ENCODE results near the gene HENMT1. TPM values are rescaled to one million over a fixed set of nuclear protein-coding genes. Genes with fewer than 3 reads are reported as not detected.

Gene HENMT1
- 1 to 10 TPM; 3.4 to 7.9 TPM for total RNA-seq

DNA sequence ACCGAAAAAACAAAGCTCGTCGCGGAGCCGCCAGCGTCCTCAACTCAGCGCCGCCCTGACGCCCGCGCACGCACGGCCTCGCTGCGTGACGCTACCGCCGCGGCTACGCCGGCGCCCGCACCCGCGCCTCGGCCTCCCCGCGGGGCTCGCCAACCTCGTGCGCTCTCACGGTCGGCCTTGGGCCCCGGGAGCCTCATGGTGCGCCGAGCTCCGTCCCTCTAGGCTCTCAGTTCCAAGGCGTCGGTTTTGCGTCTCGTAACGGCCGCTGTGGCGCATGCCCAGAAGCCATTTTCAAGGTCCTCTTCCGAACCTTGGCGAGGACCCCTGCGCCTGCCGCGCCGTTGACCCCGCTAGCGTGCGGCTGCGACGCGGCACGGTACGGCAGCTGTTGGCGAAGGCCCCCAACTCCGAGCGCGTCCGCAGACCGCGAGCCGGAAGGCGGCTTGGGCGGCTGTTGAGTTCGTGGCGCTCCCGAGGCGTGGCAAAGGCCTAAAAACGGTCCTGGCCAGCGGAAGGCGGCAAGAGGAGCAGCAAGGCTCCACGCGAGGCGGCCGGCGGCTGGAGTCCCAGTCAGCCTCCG lies at the start of gene HENMT1:
TSS of gene HENMT1 (minus strand) at position 64 of the 580 bp plus-strand sequence. CDS start 1,209 bp downstream, outside the sequence.
- Histone ChIP-seq H3K9me3 (no peaks in the 10 kb centered on the region), H3K27ac (peak within 1 kb of the TSS; percentile 94 to 95), H3K36me3 (no peaks in the 10 kb centered on the region), H3K4me3 (peak within 1 kb of the TSS; percentile 95), H3K27me3 (replicated peaks; ENCODE audit: insufficient read depth) (no peaks in the 10 kb centered on the region), H3K4me1 (ENCODE audit: control insufficient read depth in 1 of 2, low read depth in 2 of 2) (peaks cover 0 to 6% of the 10 kb centered on the region in 2 donors)
- peak; percentile 58 for ATAC-seq (ENCODE audit: insufficient number of reproducible peaks, low FRiP score, low read depth)
- no peak for DNase-seq (ENCODE audit: low spot score)
- TF ChIP-seq, protein P1, sequence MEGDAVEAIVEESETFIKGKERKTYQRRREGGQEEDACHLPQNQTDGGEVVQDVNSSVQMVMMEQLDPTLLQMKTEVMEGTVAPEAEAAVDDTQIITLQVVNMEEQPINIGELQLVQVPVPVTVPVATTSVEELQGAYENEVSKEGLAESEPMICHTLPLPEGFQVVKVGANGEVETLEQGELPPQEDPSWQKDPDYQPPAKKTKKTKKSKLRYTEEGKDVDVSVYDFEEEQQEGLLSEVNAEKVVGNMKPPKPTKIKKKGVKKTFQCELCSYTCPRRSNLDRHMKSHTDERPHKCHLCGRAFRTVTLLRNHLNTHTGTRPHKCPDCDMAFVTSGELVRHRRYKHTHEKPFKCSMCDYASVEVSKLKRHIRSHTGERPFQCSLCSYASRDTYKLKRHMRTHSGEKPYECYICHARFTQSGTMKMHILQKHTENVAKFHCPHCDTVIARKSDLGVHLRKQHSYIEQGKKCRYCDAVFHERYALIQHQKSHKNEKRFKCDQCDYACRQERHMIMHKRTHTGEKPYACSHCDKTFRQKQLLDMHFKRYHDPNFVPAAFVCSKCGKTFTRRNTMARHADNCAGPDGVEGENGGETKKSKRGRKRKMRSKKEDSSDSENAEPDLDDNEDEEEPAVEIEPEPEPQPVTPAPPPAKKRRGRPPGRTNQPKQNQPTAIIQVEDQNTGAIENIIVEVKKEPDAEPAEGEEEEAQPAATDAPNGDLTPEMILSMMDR (IDR thresholded peaks at IDR 0.05) = no peak

DNA sequence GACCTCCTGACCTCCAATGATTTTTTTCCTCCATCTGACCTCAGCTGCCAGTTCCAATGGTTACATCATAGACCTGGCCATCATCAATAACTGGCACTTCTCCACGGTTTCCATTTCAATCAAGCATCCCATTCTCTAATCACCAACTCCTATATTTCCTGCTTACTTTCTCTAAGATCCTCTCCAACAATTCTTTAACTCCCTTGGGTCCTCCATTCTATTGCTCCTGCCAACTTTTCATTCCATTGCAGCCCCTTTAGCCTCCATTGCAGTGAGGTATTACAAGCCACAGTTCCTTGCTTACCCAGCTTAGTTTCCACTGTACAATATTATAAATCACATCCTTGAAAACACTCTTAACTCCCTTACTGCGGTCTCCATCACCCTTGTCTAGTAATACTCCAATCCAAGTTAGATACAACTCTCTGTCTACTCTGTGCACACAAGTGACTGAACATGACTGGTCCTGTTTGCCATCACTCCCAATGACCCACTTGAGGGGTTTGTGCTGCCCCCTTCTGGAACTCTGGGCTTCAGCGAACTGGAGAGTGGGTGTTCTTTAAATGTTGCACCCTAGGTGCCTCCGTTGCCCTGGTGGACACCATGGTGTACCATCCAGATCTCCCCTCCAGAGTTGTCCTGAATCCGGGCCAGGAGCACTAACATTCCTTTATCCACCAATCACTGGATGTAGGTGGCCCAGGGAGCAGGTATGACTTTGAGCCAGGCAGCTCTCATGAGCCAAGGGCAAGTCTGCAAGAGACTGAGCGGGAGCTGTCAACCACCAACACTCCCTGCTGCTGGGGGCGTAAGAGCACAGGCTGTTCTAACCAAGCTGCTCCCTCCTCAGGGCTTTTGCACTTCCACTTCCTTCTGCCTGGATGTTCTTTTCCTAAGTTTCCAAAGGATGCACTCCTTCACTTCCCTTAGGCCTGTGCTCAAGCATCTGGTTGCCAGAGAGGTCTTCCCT lies 48.1 kb upstream of the HENMT1 start:
- Histone ChIP-seq H3K27me3 (replicated peaks; ENCODE audit: insufficient read depth) (no peaks in the 10 kb centered on the region), H3K4me3 (no peak overlapping the region), H3K4me1 (ENCODE audit: control insufficient read depth in 1 of 2, low read depth in 2 of 2) (peaks cover 0 to 14% of the 10 kb centered on the region in 2 donors), H3K36me3 (no peaks in the 10 kb centered on the region), H3K9me3 (no peaks in the 10 kb centered on the region), H3K27ac (no peak overlapping the region)
- TF ChIP-seq, protein P1 (IDR thresholded peaks at IDR 0.05) = no peak
- ATAC-seq (ENCODE audit: insufficient number of reproducible peaks, low FRiP score, low read depth) (no peak), DNase-seq (ENCODE audit: low spot score) (no peak)

DNA sequence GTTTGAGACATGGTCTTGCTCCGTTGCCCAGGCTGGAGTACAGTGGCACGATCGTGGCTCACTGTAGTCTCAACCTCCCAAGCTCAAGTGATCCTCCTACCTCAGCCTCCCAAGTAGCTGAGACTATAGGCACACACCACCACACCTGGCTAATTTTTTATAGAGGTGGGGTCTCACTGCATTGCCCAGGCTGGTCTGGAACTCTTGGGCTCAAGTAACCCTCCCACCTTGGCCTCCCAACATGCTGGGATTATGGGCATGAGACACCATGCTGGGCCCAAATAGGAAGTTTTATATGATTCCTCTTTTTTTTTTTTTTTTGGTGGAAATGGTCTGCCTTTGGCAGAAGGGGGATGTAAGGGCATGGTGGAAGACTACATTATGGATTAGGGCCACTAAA lies 45.8 kb upstream of the HENMT1 start:
- no peaks in the 10 kb centered on the region for H3K9me3 ChIP-seq
- no peak overlapping the region for H3K27ac ChIP-seq
- DNase-seq (ENCODE audit: low spot score) = no peak
- ATAC-seq (ENCODE audit: insufficient number of reproducible peaks, low FRiP score, low read depth) = no peak
- H3K4me1 ChIP-seq (ENCODE audit: control insufficient read depth in 1 of 2, low read depth in 2 of 2) = peaks cover 0 to 17% of the 10 kb centered on the region in 2 donors
- TF ChIP-seq, protein P1 (IDR thresholded peaks at IDR 0.05) = no peak
- H3K27me3 ChIP-seq (replicated peaks; ENCODE audit: insufficient read depth) = no peaks in the 10 kb centered on the region
- H3K4me3 ChIP-seq = no peak overlapping the region
- no peaks in the 10 kb centered on the region for H3K36me3 ChIP-seq

DNA sequence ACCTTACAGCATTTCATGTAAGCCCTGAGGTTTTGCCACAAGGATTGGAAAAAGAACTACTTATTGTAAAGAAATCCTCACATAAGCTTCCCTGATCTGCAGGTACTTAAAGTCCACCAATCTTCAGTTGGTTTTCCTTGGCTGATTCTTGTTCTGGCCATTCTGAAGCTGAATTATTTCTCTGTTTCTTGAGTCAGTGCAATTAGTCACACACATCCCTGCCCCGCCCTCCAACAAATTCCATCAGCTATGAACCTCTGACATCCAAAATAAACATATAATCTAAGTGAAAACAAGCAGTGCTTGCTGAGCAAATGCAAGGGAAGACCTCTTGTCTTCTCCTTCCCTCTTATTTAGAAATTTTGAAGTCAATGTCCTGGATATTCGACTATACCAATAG lies 43.6 kb upstream of the HENMT1 start:
- ATAC-seq (ENCODE audit: insufficient number of reproducible peaks, low FRiP score, low read depth) = no peak
- peak overlapping the region; percentile 16 for H3K4me3 ChIP-seq

More for the DNA sequence above, 43.6 kb upstream of the HENMT1 start:
- no peaks in the 10 kb centered on the region for H3K27me3 ChIP-seq (replicated peaks; ENCODE audit: insufficient read depth)
- TF ChIP-seq, protein P1 (IDR thresholded peaks at IDR 0.05) = no peak
- no peak for DNase-seq (ENCODE audit: low spot score)
- H3K27ac ChIP-seq = peak overlapping the region in 1 of 2 donors; percentile 2
- H3K4me1 ChIP-seq (ENCODE audit: control insufficient read depth in 1 of 2, low read depth in 2 of 2) = peaks cover 0 to 17% of the 10 kb centered on the region in 2 donors
- no peaks in the 10 kb centered on the region for H3K9me3 ChIP-seq
- H3K36me3 ChIP-seq = peaks cover 5% of the 10 kb centered on the region
